GM11168 (cell line): Measurements from ENCODE around the gene WDR1.

Experiments used
- in situ Hi-C: fragments of 300-500 bp; cut with MboI; formaldehyde crosslinking; loops from one replicate; pipeline ENCODE4 v1.12.0; 2022; ENCODE audit warnings: low sequenced_read_pairs; ENCODE audit not compliant: unreplicated experiment

Gene WDR1

DNA sequence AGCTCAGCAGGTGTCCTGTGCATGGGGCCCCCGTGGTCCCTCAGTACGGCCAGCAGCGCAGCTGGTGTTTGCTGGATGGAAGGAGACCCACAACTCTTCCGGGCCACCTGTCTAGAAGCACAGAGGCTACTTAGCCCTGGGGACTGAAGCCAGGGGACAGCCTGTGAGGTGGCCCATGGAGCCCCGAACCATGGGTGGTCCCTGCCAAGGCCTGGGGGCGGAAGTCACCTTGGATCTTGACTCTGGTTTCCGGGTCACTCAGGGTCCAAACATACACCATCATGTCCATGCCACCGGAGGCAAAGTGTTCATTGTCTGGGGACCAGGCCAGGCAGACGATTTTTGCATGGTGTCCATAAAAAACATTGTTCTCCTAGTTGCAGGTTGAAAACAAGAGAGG lies 39.5 kb downstream of the WDR1 start:
- in situ Hi-C loops, result no loop called here

GRCh38 chr4:10075953-10076391 lies 40.6 kb downstream of the WDR1 start:
- in situ Hi-C loops, result no loop called here

DNA sequence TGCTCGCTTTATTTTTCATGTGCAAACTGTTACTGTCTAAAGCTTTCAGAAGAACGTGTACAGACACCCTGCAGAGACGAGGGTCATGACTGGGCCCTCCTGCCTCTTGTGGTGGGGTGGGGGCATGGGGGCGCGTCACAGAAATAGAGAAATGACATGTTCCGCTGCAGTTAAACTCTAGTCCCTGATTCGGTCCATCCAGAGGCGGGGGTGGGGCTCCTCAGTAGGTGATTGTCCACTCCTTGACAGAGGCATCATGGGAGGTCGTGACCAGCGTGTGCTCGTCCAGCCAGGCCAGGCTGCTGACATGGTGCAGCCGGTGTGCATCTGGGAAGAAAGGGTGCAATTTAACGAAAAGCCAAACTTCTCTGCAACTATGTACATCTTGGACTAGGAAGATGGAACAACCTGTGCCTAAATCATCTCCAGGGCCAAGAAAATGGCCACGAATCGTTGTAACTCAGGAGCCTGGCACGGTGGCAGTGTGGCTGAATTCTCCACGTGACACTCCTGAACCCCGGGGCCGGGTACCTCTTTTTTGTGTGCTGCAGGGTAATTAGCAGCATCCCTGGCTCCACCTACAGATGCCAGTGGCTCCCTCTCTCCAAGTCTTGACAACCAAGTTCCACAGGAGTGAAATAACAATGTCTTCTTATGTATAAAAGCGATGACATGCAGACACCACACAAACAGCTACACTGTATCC lies 41.3 kb downstream of the WDR1 start:
- in situ Hi-C loops, result no loop called here

DNA sequence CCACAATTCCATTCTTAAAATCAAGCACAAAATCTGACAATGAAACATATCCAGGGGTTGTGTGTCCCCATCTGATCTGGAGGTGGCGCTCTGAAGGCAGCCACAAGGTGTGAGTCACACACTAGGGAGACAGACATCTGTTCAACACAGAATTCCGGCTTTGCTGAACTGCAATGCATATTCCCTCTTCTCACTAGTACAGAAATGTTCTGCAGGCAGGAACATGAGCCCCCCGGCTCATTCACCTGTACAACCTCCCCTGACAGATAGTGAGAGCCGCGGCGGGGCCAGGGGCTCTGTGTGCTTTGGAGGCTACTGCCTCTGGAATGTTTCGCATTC lies 41.9 kb downstream of the WDR1 start:
- in situ Hi-C loops, result no loop called here

- in situ Hi-C loops, result no loop called here
Observed at GRCh38 chr4:10074076-10074766, 42.4 kb downstream of the WDR1 start.

DNA sequence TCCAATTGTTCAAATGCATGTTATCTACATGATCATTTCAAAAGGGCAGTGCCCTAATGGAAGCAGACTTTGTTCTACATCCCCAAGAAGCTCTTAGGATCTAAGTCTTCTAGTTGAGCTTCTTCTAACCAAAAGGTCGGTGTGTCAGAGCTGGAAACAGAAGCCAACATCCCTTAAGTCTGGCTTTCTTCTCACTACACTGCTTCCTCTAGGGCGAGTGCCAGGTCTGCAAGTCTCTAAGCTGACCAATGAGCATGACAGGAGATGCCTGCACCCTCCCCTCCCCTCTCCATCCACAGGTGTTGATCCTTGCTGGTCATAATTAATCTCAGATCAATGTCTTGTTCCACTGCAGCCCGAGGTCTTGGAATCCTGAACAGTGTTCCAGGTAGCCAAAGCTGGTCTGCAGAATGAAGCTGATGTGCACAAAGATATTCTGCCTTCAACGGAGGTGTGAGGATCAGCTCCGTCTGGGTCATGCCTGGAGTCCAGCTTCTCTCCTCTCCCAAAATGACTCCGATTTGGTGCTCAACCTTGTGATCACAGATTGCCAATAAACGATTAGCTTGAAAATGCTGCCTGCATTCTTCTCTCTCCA lies 44.1 kb downstream of the WDR1 start:
- in situ Hi-C loops, result no loop called here

DNA sequence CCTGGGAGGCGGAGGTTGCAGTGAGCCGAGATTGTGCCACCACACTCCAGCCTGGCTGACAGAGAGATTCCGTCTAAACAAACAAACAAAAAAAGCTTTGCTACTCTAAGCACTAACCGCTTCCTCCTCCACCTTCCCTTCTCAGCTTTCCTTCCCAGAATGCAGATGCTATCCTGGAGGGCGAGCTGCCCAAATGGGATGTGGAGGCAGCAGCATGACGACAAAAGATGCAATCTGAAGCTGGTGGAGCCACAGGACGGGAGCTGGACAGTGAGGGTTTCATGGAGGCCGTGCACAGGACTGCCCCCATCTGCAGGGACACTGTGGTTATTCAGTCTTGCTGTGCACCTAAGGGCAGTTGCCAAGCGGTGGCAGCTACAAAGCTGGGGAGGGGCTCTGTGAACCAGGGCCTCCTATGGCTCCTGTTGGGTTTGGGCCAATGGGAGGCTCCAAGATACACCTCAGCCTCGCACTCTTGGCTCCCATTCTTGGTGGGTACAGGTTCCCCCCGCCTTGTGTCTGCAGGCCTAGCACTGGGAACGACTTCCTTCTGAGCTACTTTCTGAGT lies 47.4 kb downstream of the WDR1 start:
- in situ Hi-C loops, result no loop called here

DNA sequence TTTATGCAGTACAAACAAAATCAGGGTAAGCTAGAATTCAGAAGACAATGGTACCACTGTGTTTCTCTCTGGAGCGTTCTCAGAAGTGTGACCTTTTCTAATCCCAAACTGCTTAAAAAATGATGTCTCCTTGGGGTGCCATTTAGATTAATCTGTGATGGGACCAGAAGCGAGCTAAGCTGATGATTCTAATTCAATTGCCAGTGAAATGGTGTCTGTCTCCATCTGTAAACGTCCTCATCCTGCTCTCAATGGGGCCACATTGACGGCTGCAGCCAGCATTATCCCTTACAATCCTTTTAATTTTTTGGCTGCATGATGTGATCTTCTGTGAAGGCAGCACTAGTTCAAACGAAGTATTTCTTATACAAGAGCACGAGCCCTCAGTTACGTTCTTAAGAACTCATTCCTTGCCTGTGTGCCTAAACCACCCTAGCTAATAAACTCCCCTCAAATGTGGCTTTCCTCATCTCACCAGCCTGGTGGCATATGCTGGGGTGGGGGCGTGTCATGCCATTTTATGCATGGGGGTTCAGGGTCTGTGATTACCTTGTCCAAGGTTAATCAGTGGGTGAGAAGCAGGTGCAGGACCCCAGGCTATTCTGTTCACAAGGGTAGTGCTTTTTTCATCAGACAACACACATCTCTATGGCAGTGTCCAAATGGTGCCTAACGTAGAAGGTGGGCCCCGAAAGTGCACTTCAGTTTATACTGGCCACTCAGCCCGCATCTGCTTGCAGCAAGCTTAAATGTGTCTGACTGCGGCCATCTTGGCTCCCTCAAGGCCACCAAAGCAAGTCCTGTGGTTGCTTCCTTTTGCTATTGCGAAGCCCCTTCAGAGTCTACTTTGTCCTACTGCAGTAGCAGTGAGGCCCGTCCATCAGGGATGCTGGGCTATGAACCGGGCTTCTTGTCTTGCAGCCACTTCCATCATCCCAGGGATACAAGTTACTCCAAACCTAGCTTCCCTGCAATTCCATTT lies 49.6 kb downstream of the WDR1 start:
- in situ Hi-C loops, result no loop called here

- in situ Hi-C loops, result no loop called here
Observed at GRCh38 chr4:10066206-10066605, 50.4 kb downstream of the WDR1 start.

DNA sequence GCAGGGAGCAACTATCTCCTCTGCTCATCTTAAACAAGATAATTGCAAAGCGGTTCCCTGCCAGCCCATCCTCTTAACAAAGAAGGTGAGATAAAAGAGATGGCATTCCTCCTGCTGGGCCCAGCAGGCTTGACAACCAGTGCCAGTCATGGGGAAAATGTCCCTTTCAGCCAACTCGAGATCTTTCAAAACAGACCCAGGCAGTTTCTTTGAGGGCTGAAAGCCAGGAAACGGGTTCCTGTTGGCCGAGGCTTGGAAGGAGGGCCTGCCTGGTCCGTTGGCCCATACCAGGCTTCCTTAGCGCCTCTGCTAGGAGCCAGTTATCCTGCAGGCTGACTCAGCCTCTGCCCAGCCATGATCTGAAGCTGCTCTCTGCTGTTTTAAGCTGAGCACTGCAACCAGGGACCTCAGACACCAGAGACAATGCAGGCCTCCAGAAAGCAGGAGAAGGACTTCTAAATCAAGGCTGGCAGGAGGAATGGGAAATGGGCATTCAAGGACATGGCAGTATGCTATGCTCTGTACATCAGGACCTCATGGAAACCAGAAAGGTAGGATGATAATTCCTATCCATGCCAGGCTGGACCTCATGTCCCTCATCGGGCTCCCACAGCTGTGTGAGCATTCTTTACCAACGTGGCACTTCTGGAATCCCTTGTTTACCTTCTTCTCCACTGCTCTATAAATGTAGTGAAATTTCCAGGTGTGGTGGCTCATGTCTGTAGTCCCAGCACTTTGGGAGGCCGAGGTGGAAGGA lies 52.9 kb downstream of the WDR1 start:
- in situ Hi-C loops, result no loop called here

DNA sequence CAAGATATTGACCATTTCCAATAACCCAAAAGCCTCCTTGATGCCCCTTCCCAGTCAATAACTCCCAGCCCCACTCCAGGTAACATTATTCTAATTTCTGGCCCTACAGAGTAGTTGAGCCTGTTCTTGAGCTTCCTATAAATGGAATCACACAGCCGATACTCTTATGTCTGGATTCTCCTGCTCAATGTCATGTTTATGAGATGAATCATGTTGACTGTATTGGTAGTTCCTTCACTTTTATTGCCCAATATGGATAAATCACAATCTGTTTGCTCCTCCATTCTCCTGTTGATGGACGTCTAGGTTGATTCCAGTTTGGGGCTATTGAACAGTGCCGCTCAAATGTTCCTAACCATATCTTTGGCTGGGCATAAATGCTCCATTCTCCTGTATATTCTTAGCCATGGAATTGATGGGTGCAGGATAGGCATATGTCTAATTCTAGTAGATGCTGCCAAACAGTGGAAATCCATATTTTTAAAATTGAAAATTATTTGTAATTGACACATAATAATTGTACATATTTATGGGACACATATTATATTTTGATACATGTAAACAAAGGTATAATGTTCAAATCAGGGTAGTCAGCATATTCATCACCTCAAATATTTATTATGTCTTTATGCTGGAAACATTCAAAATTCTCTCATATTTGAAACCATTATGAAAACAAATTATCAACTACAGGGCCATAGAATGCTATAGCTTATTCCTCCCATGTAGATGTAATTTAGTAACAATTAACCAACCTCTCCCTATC lies 54.8 kb downstream of the WDR1 start:
- in situ Hi-C loops, result no loop called here

- in situ Hi-C loops, result no loop called here
Observed at GRCh38 chr4:10058371-10058770, 58.2 kb downstream of the WDR1 start.

DNA sequence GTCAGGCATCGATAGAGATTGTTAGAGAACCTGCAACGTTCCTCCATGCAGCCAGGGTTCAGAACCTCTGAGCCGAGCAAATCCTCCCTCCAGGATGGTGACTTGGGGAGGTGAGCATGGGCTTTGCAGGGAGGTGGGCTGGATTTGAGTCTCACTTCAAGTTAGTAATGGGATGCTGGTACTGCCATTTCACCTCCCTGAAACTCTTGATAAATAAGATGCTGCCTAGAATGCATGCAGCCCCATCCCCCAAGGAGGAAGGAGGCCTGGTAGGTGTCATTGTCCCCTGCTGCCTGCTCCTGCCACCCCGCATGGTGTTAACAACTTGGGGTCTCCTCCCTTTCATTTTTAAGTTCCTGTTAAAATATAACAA lies 59.6 kb downstream of the WDR1 start:
- in situ Hi-C loops, result no loop called here

GRCh38 chr4:10056334-10057022 lies 60.1 kb downstream of the WDR1 start:
- in situ Hi-C loops, result no loop called here

DNA sequence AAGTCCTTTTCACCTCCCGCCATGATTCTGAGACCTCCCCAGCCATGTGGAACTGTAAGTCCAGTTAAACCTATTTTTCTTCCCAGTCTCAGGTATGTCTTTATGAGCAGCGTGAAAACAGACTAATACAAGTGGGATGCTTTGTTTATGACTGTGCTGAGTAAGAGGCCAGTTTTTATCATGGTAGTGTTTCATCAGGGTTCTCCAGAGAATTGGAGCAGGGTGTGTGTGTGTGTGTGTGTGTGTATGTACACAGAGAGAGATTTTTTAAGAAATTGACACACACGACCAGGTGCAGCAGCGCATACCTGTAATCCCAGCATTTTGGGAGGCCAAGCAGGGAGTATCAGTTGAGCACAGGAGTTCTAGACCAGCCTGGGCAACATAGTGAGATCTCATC lies 60.7 kb downstream of the WDR1 start:
- in situ Hi-C loops, result no loop called here

- in situ Hi-C loops, result no loop called here
Observed at GRCh38 chr4:10054571-10055041, 62.0 kb downstream of the WDR1 start.

GRCh38 chr4:10053635-10054453 lies 62.8 kb downstream of the WDR1 start:
- in situ Hi-C loops, result no loop called here
